Right lobe of liver (tissue), 4 donors: ENCODE data around the gene TPST2.

ENCODE experiments used
- CTCF ChIP-seq, 4 donors: fragments of 200-600 bp in 3 of 4; fragments of 450-650 bp in 1 of 4; IDR thresholded peaks; one replicate each; pipeline versions ENCODE4 v1.5.1 to v1.8.0; 2016 to 2022; ENCODE audit warnings: antibody characterized with exemption in 4 of 4, mild to moderate bottlenecking in 2 of 4
- POLR2A ChIP-seq: fragments of 450-650 bp; IDR thresholded peaks from one replicate; pipeline ENCODE4 v1.6.1; 2017; ENCODE audit warnings: antibody characterized with exemption, mild to moderate bottlenecking
- donor health status: DM: no; HTN: no; CAD: no.
- donor health status: DM: no; HTN: no; CAD: no.
- donor health status: DM: no; HTN: yes; CAD: no.

DNA sequence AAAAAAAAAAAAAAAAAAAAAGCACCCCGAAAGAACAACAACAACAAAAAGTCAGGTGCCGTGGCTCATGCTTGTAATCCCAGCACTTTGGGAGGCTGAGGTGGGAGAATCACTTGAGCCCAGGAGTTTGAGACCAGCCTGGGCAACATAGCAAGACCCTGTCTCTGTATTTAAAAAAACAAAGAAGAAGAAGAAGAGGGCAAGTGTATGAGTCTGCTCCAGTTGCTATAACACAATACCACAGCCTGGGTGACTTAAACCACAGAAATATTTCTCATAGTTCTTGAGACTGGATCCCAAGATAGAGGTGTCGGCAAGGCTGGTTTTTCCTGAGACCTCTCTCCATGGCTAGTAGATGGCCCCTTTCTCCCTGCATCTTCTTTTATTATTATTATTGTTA lies 44.3 kb upstream of the TPST2 start:
- TF ChIP-seq CTCF (IDR thresholded peaks at IDR 0.05) = no peak
- no peak for TF ChIP-seq POLR2A
